ENCODE data around the gene LRP1.

The LRP1 gene

DNA sequence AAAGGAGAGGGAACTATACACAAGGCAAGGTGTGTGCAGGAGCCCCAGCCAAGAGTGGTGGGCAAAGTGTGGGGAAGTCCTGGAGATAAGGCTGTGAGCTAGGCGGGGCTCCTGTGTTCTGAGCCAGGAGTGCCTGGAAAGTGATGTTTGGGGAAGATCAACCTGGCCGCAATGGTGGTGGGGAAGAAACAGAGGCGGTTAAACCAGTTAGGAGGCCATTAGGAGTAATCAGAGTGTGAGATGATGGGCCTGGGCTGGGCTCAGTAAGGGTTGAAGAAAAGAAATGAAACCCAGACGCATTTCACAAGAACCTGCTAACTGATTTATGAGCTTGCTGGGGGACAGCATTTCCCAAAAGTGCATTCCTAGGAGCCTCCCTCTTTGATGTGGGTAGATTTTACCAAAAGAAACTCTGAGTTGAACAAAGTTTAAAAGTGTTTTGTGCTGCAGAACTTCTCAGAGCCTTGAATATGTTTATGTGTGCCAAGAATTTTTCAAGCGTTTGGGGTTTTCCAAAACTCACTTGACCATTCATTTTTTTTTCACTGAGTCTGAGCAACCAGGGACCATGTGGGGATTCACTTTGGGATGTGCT is 53.4 kb downstream of the LRP1 start:
- H3K4me1 ChIP-seq (ENCODE audit: control insufficient read depth, insufficient read depth, low read length) = peaks cover 4% of the 10 kb centered on the region
- H3K9ac ChIP-seq (ENCODE audit: low read length) = no peak overlapping the region
- H3K9me3 ChIP-seq (ENCODE audit: control insufficient read depth, insufficient read depth, low read depth, low read length) = no peaks in the 10 kb centered on the region
- no peaks in the 10 kb centered on the region for H3K27me3 ChIP-seq (ENCODE audit: control insufficient read depth, insufficient read depth, low read length)
- H3K4me3 ChIP-seq (ENCODE audit: low read depth, low read length) = no peak overlapping the region
- no peak overlapping the region for H3K27ac ChIP-seq (ENCODE audit: low read depth, low read length)
- H3K36me3 ChIP-seq (ENCODE audit: control insufficient read depth, insufficient read depth, low read length) = peaks cover 86% of the 10 kb centered on the region

- Histone ChIP-seq H3K9me3 (ENCODE audit: control insufficient read depth, insufficient read depth, low read depth, low read length) (no peaks in the 10 kb centered on the region), H3K9ac (ENCODE audit: low read length) (no peak overlapping the region), H3K4me1 (ENCODE audit: control insufficient read depth, insufficient read depth, low read length) (peaks cover 4% of the 10 kb centered on the region), H3K4me3 (ENCODE audit: low read depth, low read length) (no peak overlapping the region), H3K36me3 (ENCODE audit: control insufficient read depth, insufficient read depth, low read length) (peaks cover 87% of the 10 kb centered on the region), H3K27me3 (ENCODE audit: control insufficient read depth, insufficient read depth, low read length) (no peaks in the 10 kb centered on the region), H3K27ac (ENCODE audit: low read depth, low read length) (no peak overlapping the region)
These were observed 54.8 kb downstream of the LRP1 start for GRCh38 chr12:57182918-57183575.

- Histone ChIP-seq H3K36me3 (ENCODE audit: control insufficient read depth, insufficient read depth, low read length) (peaks cover 87% of the 10 kb centered on the region), H3K9ac (ENCODE audit: low read length) (no peak overlapping the region)
These were observed 55.8 kb downstream of the LRP1 start for GRCh38 chr12:57183939-57184725.

GRCh38 chr12:57185403-57185802 is 57.1 kb downstream of the LRP1 start:
- H3K36me3 ChIP-seq (ENCODE audit: control insufficient read depth, insufficient read depth, low read length) = peaks cover 87% of the 10 kb centered on the region
- no peak overlapping the region for H3K4me3 ChIP-seq (ENCODE audit: low read depth, low read length)
- H3K4me1 ChIP-seq (ENCODE audit: control insufficient read depth, insufficient read depth, low read length) = peaks cover 4% of the 10 kb centered on the region
- no peaks in the 10 kb centered on the region for H3K9me3 ChIP-seq (ENCODE audit: control insufficient read depth, insufficient read depth, low read depth, low read length)
- no peak overlapping the region for H3K9ac ChIP-seq (ENCODE audit: low read length)
- H3K27ac ChIP-seq (ENCODE audit: low read depth, low read length) = no peak overlapping the region
- H3K27me3 ChIP-seq (ENCODE audit: control insufficient read depth, insufficient read depth, low read length) = no peaks in the 10 kb centered on the region

More at GRCh38 chr12:57183939-57184725, 55.8 kb downstream of the LRP1 start:
- peaks cover 4% of the 10 kb centered on the region for H3K4me1 ChIP-seq (ENCODE audit: control insufficient read depth, insufficient read depth, low read length)
- H3K27me3 ChIP-seq (ENCODE audit: control insufficient read depth, insufficient read depth, low read length) = no peaks in the 10 kb centered on the region
- no peak overlapping the region for H3K27ac ChIP-seq (ENCODE audit: low read depth, low read length)
- H3K4me3 ChIP-seq (ENCODE audit: low read depth, low read length) = no peak overlapping the region
- no peaks in the 10 kb centered on the region for H3K9me3 ChIP-seq (ENCODE audit: control insufficient read depth, insufficient read depth, low read depth, low read length)

GRCh38 chr12:57185906-57186508 is 57.7 kb downstream of the LRP1 start:
- Histone ChIP-seq H3K27ac (ENCODE audit: low read depth, low read length) (no peak overlapping the region), H3K36me3 (ENCODE audit: control insufficient read depth, insufficient read depth, low read length) (peaks cover 87% of the 10 kb centered on the region), H3K4me1 (ENCODE audit: control insufficient read depth, insufficient read depth, low read length) (peaks cover 4% of the 10 kb centered on the region), H3K9me3 (ENCODE audit: control insufficient read depth, insufficient read depth, low read depth, low read length) (no peaks in the 10 kb centered on the region), H3K27me3 (ENCODE audit: control insufficient read depth, insufficient read depth, low read length) (no peaks in the 10 kb centered on the region), H3K4me3 (ENCODE audit: low read depth, low read length) (no peak overlapping the region), H3K9ac (ENCODE audit: low read length) (no peak overlapping the region)

DNA sequence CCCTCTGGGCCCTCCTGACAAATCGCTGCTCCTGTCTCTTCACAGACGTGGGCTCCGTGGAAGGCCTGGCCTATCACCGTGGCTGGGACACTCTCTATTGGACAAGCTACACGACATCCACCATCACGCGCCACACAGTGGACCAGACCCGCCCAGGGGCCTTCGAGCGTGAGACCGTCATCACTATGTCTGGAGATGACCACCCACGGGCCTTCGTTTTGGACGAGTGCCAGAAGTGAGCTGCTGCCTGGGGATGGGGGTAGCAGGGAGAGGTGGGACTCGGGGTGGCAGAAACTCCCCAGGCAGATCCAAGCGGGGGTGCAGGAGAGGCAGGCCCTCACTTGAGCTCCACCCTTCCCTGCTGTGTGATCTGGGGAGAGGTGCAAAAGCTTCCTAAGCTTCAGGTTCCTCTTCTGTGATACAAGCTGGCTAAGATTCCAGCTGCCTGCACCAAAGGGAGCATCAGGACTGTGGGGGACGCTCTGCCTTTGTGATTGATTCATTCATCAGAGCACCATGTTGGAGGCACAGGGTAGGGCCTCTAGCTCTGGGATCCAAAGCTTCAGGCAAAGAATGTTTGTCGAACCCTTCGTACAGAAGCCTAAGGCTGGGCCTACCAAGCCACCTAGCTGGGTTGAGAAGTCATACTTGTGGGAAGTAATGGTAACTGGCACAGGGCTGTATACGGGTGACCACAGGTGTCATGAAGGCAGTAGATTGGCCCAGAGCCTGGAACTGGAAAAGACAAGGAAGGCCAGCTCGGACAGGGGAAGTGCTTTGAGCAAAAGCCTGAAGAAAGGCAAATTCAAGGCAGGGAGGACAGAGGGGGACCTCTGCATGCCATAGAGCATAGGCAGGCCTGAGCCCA is 59.2 kb downstream of the LRP1 start:
- Histone ChIP-seq H3K27me3 (ENCODE audit: control insufficient read depth, insufficient read depth, low read length) (no peaks in the 10 kb centered on the region), H3K4me1 (ENCODE audit: control insufficient read depth, insufficient read depth, low read length) (peaks cover 4% of the 10 kb centered on the region), H3K36me3 (ENCODE audit: control insufficient read depth, insufficient read depth, low read length) (peaks cover 94% of the 10 kb centered on the region), H3K9ac (ENCODE audit: low read length) (no peak overlapping the region), H3K27ac (ENCODE audit: low read depth, low read length) (no peak overlapping the region), H3K4me3 (ENCODE audit: low read depth, low read length) (no peak overlapping the region), H3K9me3 (ENCODE audit: control insufficient read depth, insufficient read depth, low read depth, low read length) (no peaks in the 10 kb centered on the region)

- Histone ChIP-seq H3K9me3 (ENCODE audit: control insufficient read depth, insufficient read depth, low read depth, low read length) (no peaks in the 10 kb centered on the region), H3K9ac (ENCODE audit: low read length) (no peak overlapping the region), H3K4me3 (ENCODE audit: low read depth, low read length) (no peak overlapping the region), H3K36me3 (ENCODE audit: control insufficient read depth, insufficient read depth, low read length) (peaks cover 100% of the 10 kb centered on the region), H3K27ac (ENCODE audit: low read depth, low read length) (no peak overlapping the region), H3K27me3 (ENCODE audit: control insufficient read depth, insufficient read depth, low read length) (no peaks in the 10 kb centered on the region), H3K4me1 (ENCODE audit: control insufficient read depth, insufficient read depth, low read length) (no peaks in the 10 kb centered on the region)
These were observed 59.8 kb downstream of the LRP1 start for GRCh38 chr12:57188090-57188425.

- Histone ChIP-seq H3K27me3 (ENCODE audit: control insufficient read depth, insufficient read depth, low read length) (no peaks in the 10 kb centered on the region), H3K4me1 (ENCODE audit: control insufficient read depth, insufficient read depth, low read length) (no peaks in the 10 kb centered on the region), H3K9ac (ENCODE audit: low read length) (no peak overlapping the region), H3K27ac (ENCODE audit: low read depth, low read length) (no peak overlapping the region), H3K36me3 (ENCODE audit: control insufficient read depth, insufficient read depth, low read length) (peaks cover 100% of the 10 kb centered on the region), H3K4me3 (ENCODE audit: low read depth, low read length) (no peak overlapping the region), H3K9me3 (ENCODE audit: control insufficient read depth, insufficient read depth, low read depth, low read length) (no peaks in the 10 kb centered on the region)
These were observed 61.8 kb downstream of the LRP1 start for GRCh38 chr12:57190037-57190436.

- H3K4me3 ChIP-seq (ENCODE audit: low read depth, low read length) = no peak overlapping the region
- H3K9ac ChIP-seq (ENCODE audit: low read length) = no peak overlapping the region
- H3K27me3 ChIP-seq (ENCODE audit: control insufficient read depth, insufficient read depth, low read length) = no peaks in the 10 kb centered on the region
- no peaks in the 10 kb centered on the region for H3K9me3 ChIP-seq (ENCODE audit: control insufficient read depth, insufficient read depth, low read depth, low read length)
- no peak overlapping the region for H3K27ac ChIP-seq (ENCODE audit: low read depth, low read length)
- no peaks in the 10 kb centered on the region for H3K4me1 ChIP-seq (ENCODE audit: control insufficient read depth, insufficient read depth, low read length)
- peaks cover 100% of the 10 kb centered on the region for H3K36me3 ChIP-seq (ENCODE audit: control insufficient read depth, insufficient read depth, low read length)
These were observed 62.5 kb downstream of the LRP1 start for GRCh38 chr12:57190821-57191220.

DNA sequence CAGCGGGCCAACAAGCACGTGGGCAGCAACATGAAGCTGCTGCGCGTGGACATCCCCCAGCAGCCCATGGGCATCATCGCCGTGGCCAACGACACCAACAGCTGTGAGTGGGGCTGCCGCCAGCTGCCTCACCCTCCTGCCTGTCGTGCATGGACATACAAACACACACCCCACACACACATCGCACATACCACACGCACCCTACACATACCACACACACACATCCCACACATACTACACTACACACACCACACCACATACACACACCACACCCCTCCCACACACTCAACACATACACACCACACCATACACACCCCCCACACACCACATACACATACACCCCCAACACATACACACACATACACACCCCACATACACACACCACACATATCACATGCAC is 63.1 kb downstream of the LRP1 start:
- Histone ChIP-seq H3K27me3 (ENCODE audit: control insufficient read depth, insufficient read depth, low read length) (no peaks in the 10 kb centered on the region), H3K4me1 (ENCODE audit: control insufficient read depth, insufficient read depth, low read length) (no peaks in the 10 kb centered on the region), H3K27ac (ENCODE audit: low read depth, low read length) (no peak overlapping the region), H3K4me3 (ENCODE audit: low read depth, low read length) (no peak overlapping the region), H3K36me3 (ENCODE audit: control insufficient read depth, insufficient read depth, low read length) (peaks cover 100% of the 10 kb centered on the region), H3K9me3 (ENCODE audit: control insufficient read depth, insufficient read depth, low read depth, low read length) (no peaks in the 10 kb centered on the region), H3K9ac (ENCODE audit: low read length) (no peak overlapping the region)

Data from HUES6 (cell line).